Tibial nerve (tissue), 4 donors: Measurements from ENCODE around the gene MPL.

Experiments
- EP300 ChIP-seq, 2 donors: sonication (generic); formaldehyde crosslinking; IDR thresholded peaks; one replicate each; pipeline ENCODE4 v1.6.1; 2017; ENCODE audit warnings: antibody characterized with exemption in 2 of 2, mild to moderate bottlenecking in 1 of 2
- POLR2A ChIP-seq, 2 donors: fragments of 450-650 bp; IDR thresholded peaks; one replicate each; pipeline ENCODE4 v1.6.1; 2017; ENCODE audit warnings: antibody characterized with exemption in 2 of 2, mild to moderate bottlenecking in 2 of 2, moderate library complexity in 2 of 2
- TF ChIP-seq, protein P1 (sequence below), 5 experiments: fragments of 200-600 bp in 3 of 5; fragments of 450-650 bp in 2 of 5; sonication (generic) in 3 of 5; IDR thresholded peaks; one replicate each; pipeline ENCODE4 v1.5.1; 2016 to 2019; ENCODE audit warnings: antibody characterized with exemption in 5 of 5, mild to moderate bottlenecking in 3 of 5, moderate library complexity in 2 of 5

DNA sequence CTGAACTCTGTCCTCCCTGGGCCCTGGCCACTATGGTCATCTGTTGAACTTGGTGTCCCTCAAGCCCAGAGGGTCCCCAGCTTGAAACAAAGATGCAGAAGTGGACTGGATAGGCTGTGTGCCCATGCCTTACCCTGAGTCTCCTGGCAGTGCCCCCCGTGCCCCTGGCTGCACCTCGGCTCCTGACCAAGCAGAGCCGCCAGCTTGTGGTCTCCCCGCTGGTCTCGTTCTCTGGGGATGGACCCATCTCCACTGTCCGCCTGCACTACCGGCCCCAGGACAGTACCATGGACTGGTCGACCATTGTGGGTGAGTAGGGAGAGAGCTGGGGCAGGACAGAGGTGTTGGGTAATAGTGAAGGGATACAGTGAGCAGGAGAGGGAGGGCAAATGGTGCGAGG lies 26.1 kb upstream of the MPL start:
- TF ChIP-seq EP300 (IDR thresholded peaks at IDR 0.05) (no peak), POLR2A (IDR thresholded peaks at IDR 0.05) (no peak)
- TF ChIP-seq, protein P1, sequence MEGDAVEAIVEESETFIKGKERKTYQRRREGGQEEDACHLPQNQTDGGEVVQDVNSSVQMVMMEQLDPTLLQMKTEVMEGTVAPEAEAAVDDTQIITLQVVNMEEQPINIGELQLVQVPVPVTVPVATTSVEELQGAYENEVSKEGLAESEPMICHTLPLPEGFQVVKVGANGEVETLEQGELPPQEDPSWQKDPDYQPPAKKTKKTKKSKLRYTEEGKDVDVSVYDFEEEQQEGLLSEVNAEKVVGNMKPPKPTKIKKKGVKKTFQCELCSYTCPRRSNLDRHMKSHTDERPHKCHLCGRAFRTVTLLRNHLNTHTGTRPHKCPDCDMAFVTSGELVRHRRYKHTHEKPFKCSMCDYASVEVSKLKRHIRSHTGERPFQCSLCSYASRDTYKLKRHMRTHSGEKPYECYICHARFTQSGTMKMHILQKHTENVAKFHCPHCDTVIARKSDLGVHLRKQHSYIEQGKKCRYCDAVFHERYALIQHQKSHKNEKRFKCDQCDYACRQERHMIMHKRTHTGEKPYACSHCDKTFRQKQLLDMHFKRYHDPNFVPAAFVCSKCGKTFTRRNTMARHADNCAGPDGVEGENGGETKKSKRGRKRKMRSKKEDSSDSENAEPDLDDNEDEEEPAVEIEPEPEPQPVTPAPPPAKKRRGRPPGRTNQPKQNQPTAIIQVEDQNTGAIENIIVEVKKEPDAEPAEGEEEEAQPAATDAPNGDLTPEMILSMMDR (IDR thresholded peaks at IDR 0.05), result no peak
